CD4-positive, alpha-beta T cell (primary cell): Measurements from ENCODE around the gene NHSL2. TPM values are rescaled to one million over a fixed set of nuclear protein-coding genes. Genes with fewer than 3 reads are reported as not detected.

Experiments
- ATAC-seq: fragments of 200-7000 bp; cut with Tn5 transposase; one replicate; pipeline ENCODE4 v1.10.0; 2022; ENCODE audit warnings: mild to moderate bottlenecking; ENCODE audit not compliant: poor library complexity
- CTCF ChIA-PET: fragments of 350-600 bp; sonication (Branson Sonifier 250); formaldehyde crosslinking; loops from one replicate; lab custom pipeline; 2021; ENCODE audit warnings: antibody characterized with exemption, inconsistent platforms; lab: Charles Lee
- POLR2A ChIA-PET: fragments of 350-600 bp; sonication (Branson Sonifier 250); formaldehyde crosslinking; loops from one replicate; lab custom pipeline; 2021; ENCODE audit warnings: antibody characterized with exemption, inconsistent platforms; lab: Charles Lee
- DNase-seq, 14 experiments: peaks; one replicate each; pipeline ENCODE4 v3.0.0-alpha.2; 2013 to 2020; ENCODE audit warnings: mixed read lengths in 2 of 14
- H3K27ac ChIP-seq, 2 donors: one replicate each; pipeline versions ENCODE4 v1.5.1 to v1.7.0; 2013; ENCODE audit warnings: low read length in 2 of 2, low read depth in 1 of 2, mild to moderate bottlenecking in 1 of 2
- H3K27me3 ChIP-seq, 2 experiments: 1 replicate in 1 of 2; 2 replicates in 1 of 2; pipeline versions ENCODE4 v1.6.1 to v1.7.0; 2013; ENCODE audit warnings: low read length in 2 of 2, control low read depth in 1 of 2, mild to moderate bottlenecking in 1 of 2, moderate library complexity in 1 of 2; ENCODE audit not compliant: insufficient read depth in 2 of 2, control insufficient read depth in 1 of 2
- H3K36me3 ChIP-seq: one replicate; pipeline ENCODE4 v1.6.1; 2013; ENCODE audit warnings: low read length, control low read depth; ENCODE audit not compliant: insufficient read depth
- H3K4me1 ChIP-seq: one replicate; pipeline ENCODE4 v1.6.1; 2013; ENCODE audit warnings: low read length, control low read depth; ENCODE audit not compliant: insufficient read depth
- H3K4me3 ChIP-seq: one replicate; pipeline ENCODE4 v1.5.1; 2013; ENCODE audit warnings: mild to moderate bottlenecking, low read length, moderate library complexity
- H3K9me3 ChIP-seq, 2 experiments: 1 replicate in 1 of 2; 2 replicates in 1 of 2; pipeline versions ENCODE4 v1.6.1 to v1.7.0; 2013; ENCODE audit warnings: low read length in 2 of 2, mild to moderate bottlenecking in 2 of 2, control low read depth in 1 of 2, moderate library complexity in 1 of 2; ENCODE audit not compliant: control insufficient read depth in 1 of 2, insufficient read depth in 1 of 2
- H3K27ac Mint-ChIP-seq: one replicate; pipeline ENCODE4 v1.8.0; 2020; ENCODE audit warnings: mixed read lengths
- H3K27me3 Mint-ChIP-seq: one replicate; pipeline ENCODE4 v1.8.0; 2021; ENCODE audit warnings: mixed read lengths
- H3K36me3 Mint-ChIP-seq: one replicate; pipeline ENCODE4 v1.8.0; 2021; ENCODE audit warnings: low read depth, mixed read lengths
- H3K4me1 Mint-ChIP-seq: one replicate; pipeline ENCODE4 v1.8.0; 2021; ENCODE audit warnings: low read depth, mixed read lengths
- H3K4me3 Mint-ChIP-seq: one replicate; pipeline ENCODE4 v1.8.0; 2020; ENCODE audit warnings: mild to moderate bottlenecking, mixed read lengths
- H3K9me3 Mint-ChIP-seq: one replicate; pipeline ENCODE4 v1.8.0; 2020; ENCODE audit warnings: mixed read lengths
- intact Hi-C, 2 experiments: fragments of 100-400 bp; cut with DNase I in 1 of 2; cut with micrococcal nuclease in 1 of 2; formaldehyde crosslinking; loops; one replicate each; pipeline versions ENCODE4 v1.15.1 to v1.9.0; 2023 to 2025; cut with DNase I, micrococcal nuclease
- total RNA-seq, 174 experiments: library from RNA in 2 of 174; stranded (reverse) in 2 of 174; gene quantifications; one replicate each; pipeline ENCODE4 v1.2.3 and lab custom pipeline; 2021 to 2026
- TF ChIP-seq, protein P1 (sequence below): fragments of 200-600 bp; IDR thresholded peaks from one replicate; pipeline ENCODE4 v1.8.0; 2022; ENCODE audit warnings: antibody characterized with exemption, mild to moderate bottlenecking

Gene NHSL2
- total RNA-seq, 2 experiments from 2014 or later: 1.3 to 1.5 TPM

DNA sequence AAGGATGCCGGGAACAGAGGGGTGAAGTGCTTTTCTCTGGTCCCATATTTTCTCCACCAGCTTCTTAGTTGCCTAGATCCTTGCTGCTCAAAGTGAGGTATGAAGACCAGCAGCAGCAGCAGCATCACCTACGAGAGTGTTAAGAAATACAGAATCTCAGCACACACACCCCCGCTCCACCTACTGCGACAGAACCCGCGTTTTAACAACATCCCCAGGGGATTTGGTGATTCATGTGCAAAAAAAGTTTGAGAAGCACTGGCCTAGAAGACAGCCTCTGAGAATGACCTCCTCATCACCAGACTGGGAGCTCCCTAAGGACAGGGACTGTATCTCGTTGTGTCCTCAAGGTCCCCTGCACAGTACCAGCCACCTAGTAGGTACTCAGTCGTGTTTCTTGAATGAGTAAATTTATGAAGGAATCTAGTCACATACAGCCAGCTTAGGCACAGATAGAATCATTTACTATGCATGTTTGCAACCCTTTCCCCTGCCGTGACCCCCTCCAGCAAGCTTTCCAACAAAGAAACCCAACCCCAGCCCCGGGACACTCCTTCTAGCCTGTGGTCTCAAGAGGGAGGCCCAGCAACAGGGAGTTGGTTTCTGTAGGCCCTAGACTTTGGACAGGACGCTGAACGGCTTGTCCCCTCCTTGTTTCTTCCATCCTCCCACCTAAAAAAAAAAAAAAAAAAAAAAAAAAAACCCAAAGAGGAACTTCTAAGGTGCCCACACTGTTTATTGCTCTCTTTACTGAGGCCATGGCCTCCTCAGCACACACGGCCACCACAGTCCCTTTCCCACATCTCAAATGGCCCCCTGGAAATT lies 199.6 kb downstream of the NHSL2 start:
- H3K27me3 ChIP-seq: no peaks in the 10 kb centered on the region
- H3K27ac ChIP-seq: no peak overlapping the region
- H3K4me1 ChIP-seq: peaks cover 59% of the 10 kb centered on the region
- H3K4me3 Mint-ChIP-seq: no peak overlapping the region
- H3K27me3 Mint-ChIP-seq: peaks cover 11% of the 10 kb centered on the region
- H3K36me3 ChIP-seq: peaks cover 7% of the 10 kb centered on the region
- no peak overlapping the region for H3K27ac Mint-ChIP-seq
- ATAC-seq (no peak), DNase-seq (no peak)
- H3K9me3 Mint-ChIP-seq: no peaks in the 10 kb centered on the region
- H3K4me3 ChIP-seq: no peak overlapping the region
- H3K4me1 Mint-ChIP-seq: peaks cover 16% of the 10 kb centered on the region
- no peaks in the 10 kb centered on the region for H3K9me3 ChIP-seq
- intact Hi-C loops: no loop called here
- ChIA-PET POLR2A (no interaction called here), CTCF (interaction anchor here (0.6 kb wide), 1 partner anchor 19 kb away, joined by 3 read pairs; no protein-coding TSS in a partner anchor)
- TF ChIP-seq, protein P1, sequence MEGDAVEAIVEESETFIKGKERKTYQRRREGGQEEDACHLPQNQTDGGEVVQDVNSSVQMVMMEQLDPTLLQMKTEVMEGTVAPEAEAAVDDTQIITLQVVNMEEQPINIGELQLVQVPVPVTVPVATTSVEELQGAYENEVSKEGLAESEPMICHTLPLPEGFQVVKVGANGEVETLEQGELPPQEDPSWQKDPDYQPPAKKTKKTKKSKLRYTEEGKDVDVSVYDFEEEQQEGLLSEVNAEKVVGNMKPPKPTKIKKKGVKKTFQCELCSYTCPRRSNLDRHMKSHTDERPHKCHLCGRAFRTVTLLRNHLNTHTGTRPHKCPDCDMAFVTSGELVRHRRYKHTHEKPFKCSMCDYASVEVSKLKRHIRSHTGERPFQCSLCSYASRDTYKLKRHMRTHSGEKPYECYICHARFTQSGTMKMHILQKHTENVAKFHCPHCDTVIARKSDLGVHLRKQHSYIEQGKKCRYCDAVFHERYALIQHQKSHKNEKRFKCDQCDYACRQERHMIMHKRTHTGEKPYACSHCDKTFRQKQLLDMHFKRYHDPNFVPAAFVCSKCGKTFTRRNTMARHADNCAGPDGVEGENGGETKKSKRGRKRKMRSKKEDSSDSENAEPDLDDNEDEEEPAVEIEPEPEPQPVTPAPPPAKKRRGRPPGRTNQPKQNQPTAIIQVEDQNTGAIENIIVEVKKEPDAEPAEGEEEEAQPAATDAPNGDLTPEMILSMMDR: no peak
- H3K36me3 Mint-ChIP-seq: no peaks in the 10 kb centered on the region

DNA sequence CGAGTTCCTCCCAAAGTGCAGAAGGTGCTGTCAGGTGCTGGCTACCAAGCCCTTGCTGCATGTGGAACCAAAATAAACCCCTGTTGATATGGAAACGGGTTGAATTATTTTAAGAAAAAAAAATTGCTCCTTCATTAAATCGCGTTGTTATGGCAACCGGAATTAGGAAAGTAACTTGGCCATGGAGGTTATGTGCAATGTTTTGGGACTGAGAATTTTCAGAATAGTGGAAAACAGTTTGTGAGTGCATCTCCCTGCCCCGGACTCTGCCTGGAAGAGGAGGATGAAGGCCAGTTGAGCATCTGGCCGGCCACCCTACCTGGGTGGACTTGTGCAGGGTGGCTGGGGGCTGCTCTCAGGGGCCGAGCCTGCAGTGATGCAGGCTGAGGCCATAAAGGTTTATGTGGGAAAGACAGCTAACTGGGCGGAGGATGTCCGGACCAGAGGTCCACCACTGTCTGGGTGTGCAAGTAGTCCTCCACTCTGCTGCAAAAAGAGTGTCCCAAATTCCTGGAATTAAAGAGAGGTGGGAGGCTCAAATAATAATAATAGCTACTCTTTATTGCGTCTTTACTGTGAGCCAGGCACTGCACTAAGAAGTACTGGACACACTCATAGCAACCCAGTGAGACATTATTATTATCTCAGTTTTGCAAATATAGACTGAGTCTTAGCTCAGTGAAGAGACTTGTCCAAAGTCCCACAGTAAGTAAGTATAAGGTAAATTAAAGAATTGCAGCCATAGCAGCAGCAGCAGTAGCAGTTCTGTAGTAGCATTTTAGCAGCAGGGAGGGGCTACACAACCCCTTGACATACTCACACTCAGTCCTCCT lies 200.4 kb downstream of the NHSL2 start:
- H3K4me3 ChIP-seq: no peak overlapping the region

DNA sequence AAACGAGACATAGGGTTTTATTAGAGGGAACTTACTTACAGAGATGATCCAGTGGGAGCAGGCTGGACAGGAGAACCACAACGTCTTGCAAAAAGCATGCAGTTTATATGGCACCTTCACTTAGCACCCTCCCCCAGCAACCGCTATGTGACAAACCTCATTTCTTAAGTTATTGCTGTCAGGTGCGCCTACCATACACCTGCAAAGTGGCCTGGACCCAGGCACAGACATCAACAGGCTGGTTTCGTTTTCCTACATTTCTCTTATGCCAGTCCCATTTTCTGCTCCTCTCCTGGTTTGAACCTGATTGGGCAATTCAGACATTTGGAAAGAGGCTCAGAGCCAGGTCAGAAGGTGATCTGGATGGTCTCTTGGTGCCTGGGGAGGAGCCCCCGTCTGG lies 202.8 kb downstream of the NHSL2 start:
- Mint-ChIP-seq H3K4me1 (no peaks in the 10 kb centered on the region), H3K27me3 (peaks cover 5% of the 10 kb centered on the region), H3K36me3 (no peaks in the 10 kb centered on the region), H3K4me3 (no peak overlapping the region), H3K9me3 (no peaks in the 10 kb centered on the region), H3K27ac (no peak overlapping the region)
- TF ChIP-seq, protein P1: no peak
- ChIA-PET CTCF (no interaction called here), POLR2A (no interaction called here)
- Histone ChIP-seq H3K27me3 (no peaks in the 10 kb centered on the region), H3K36me3 (peaks cover 4% of the 10 kb centered on the region), H3K9me3 (no peaks in the 10 kb centered on the region), H3K4me1 (peaks cover 41% of the 10 kb centered on the region), H3K4me3 (no peak overlapping the region), H3K27ac (no peak overlapping the region)
- intact Hi-C loops: no loop called here
- DNase-seq: no peak
- no peak for ATAC-seq

More for the DNA sequence above, 200.4 kb downstream of the NHSL2 start:
- DNase-seq (no peak), ATAC-seq (no peak)
- Mint-ChIP-seq H3K9me3 (no peaks in the 10 kb centered on the region), H3K27me3 (peaks cover 11% of the 10 kb centered on the region), H3K36me3 (no peaks in the 10 kb centered on the region), H3K27ac (no peak overlapping the region), H3K4me1 (peaks cover 10% of the 10 kb centered on the region), H3K4me3 (no peak overlapping the region)
- peaks cover 51% of the 10 kb centered on the region for H3K4me1 ChIP-seq
- ChIA-PET CTCF (no interaction called here), POLR2A (no interaction called here)
- H3K9me3 ChIP-seq: no peaks in the 10 kb centered on the region
- H3K36me3 ChIP-seq: peaks cover 7% of the 10 kb centered on the region
- TF ChIP-seq, protein P1: no peak
- intact Hi-C loops: no loop called here
- H3K27ac ChIP-seq: no peak overlapping the region
- H3K27me3 ChIP-seq: no peaks in the 10 kb centered on the region
